HL-60 (cell line): ENCODE measurements around the gene NR1I3.

Source experiments
- DNase-seq, 2 experiments: peaks; one replicate each; pipeline ENCODE4 v3.0.0-alpha.2; 2010 to 2020; ENCODE audit warnings: low read depth in 1 of 2, low spot score in 1 of 2
- H3K27ac ChIP-seq: fragments of 250-450 bp; sonication (Bioruptor Pico); replicated peaks from 2 replicates; pipeline ENCODE4 v1.5.1; 2020; ENCODE audit warnings: mild to moderate bottlenecking, moderate library complexity
- H3K27me3 ChIP-seq: fragments of 250-450 bp; sonication (Bioruptor Pico); 2 replicates; pipeline ENCODE4 v1.5.1; 2021; ENCODE audit warnings: mild to moderate bottlenecking, moderate library complexity; ENCODE audit not compliant: insufficient read depth, poor library complexity, severe bottlenecking
- H3K4me3 ChIP-seq: replicated peaks from 2 replicates; pipeline ENCODE4 v1.5.1; 2011; ENCODE audit warnings: mild to moderate bottlenecking, control low read depth, low read length; ENCODE audit not compliant: insufficient read depth
- CTCF ChIP-seq: IDR thresholded peaks from one replicate; pipeline ENCODE4 v1.5.1; 2011; ENCODE audit warnings: low read length, control low read depth, inconsistent platforms; ENCODE audit not compliant: insufficient read depth
- GABPA ChIP-seq: IDR thresholded peaks from 2 replicates; pipeline ENCODE4 v1.6.1; 2012; ENCODE audit warnings: low read depth
- POLR2AphosphoS5 ChIP-seq: IDR thresholded peaks from 2 replicates; pipeline ENCODE4 v1.6.1; 2012; ENCODE audit warnings: low read depth
- REST ChIP-seq: IDR thresholded peaks from 2 replicates; pipeline ENCODE4 v1.6.1; 2012; ENCODE audit warnings: low read depth; ENCODE audit not compliant: insufficient replicate concordance
- SPI1 ChIP-seq: IDR thresholded peaks from 2 replicates; pipeline ENCODE4 v1.6.1; 2012; ENCODE audit warnings: low read depth, mild to moderate bottlenecking, borderline replicate concordance

Gene NR1I3

GRCh38 chr1:161190962-161191521 is 47.0 kb downstream of the NR1I3 start:
- no peak for TF ChIP-seq SPI1
- TF ChIP-seq GABPA = no peak
- no peak for TF ChIP-seq REST
- no peak for TF ChIP-seq POLR2AphosphoS5
- no peak for TF ChIP-seq CTCF

GRCh38 chr1:161189036-161189435 is 49.0 kb downstream of the NR1I3 start:
- DNase-seq = no peak
- Histone ChIP-seq H3K27ac (no peak overlapping the region), H3K27me3 (no peaks in the 10 kb centered on the region), H3K4me3 (no peak overlapping the region)
- TF ChIP-seq REST = no peak
- no peak for TF ChIP-seq SPI1
- TF ChIP-seq GABPA = no peak
- TF ChIP-seq POLR2AphosphoS5 = no peak
- TF ChIP-seq CTCF = no peak

More at GRCh38 chr1:161190962-161191521, 47.0 kb downstream of the NR1I3 start:
- H3K4me3 ChIP-seq = no peak overlapping the region
- DNase-seq = no peak
- H3K27ac ChIP-seq = no peak overlapping the region
- H3K27me3 ChIP-seq = no peaks in the 10 kb centered on the region

- no peak for DNase-seq
- no peak for TF ChIP-seq REST
- TF ChIP-seq SPI1 = no peak
- no peak for TF ChIP-seq GABPA
- TF ChIP-seq CTCF = no peak
- no peak for TF ChIP-seq POLR2AphosphoS5
- H3K27ac ChIP-seq = no peak overlapping the region
These were observed 49.6 kb downstream of the NR1I3 start for GRCh38 chr1:161188381-161188780.

More at GRCh38 chr1:161188381-161188780, 49.6 kb downstream of the NR1I3 start:
- H3K4me3 ChIP-seq = no peak overlapping the region
- no peaks in the 10 kb centered on the region for H3K27me3 ChIP-seq
